Neural cell (in vitro differentiated cells): ENCODE results near the gene TIAM2. TPM values are rescaled to one million over a fixed set of nuclear protein-coding genes. Genes with fewer than 3 reads are reported as not detected.

ENCODE experiments used
- H2AFZ ChIP-seq: fragments of 200-600, 300-800 bp; sonication (generic), shearing (Covaris generic); 2 replicates; pipeline ENCODE4 v1.6.0; 2014; ENCODE audit warnings: low read depth, mild to moderate bottlenecking, antibody characterized with exemption, low read length, moderate library complexity
- H3F3A ChIP-seq: fragments of 200-600 bp; shearing (Covaris generic); 2 replicates; pipeline ENCODE4 v1.6.1; 2016; ENCODE audit warnings: mild to moderate bottlenecking, moderate library complexity, mixed read lengths, antibody characterized with exemption, low read length; ENCODE audit not compliant: insufficient read depth, poor library complexity, severe bottlenecking
- H3K27ac ChIP-seq: fragments of 200-600, 300-800 bp; sonication (generic), shearing (Covaris generic); 2 replicates; pipeline ENCODE4 v1.5.1; 2014; ENCODE audit warnings: mild to moderate bottlenecking, low read length, moderate library complexity
- H3K27me3 ChIP-seq: fragments of 300-800, 200-600 bp; sonication (generic), shearing (Covaris generic); 2 replicates; pipeline ENCODE4 v1.6.0; 2014; ENCODE audit warnings: mild to moderate bottlenecking, low read depth, low read length, moderate library complexity; ENCODE audit not compliant: insufficient read depth
- H3K36me3 ChIP-seq: fragments of 300-800, 200-600 bp; sonication (generic), shearing (Covaris generic); 2 replicates; pipeline ENCODE4 v1.5.1; 2014; ENCODE audit warnings: mild to moderate bottlenecking, antibody characterized with exemption, low read length, moderate library complexity; ENCODE audit not compliant: insufficient read depth
- H3K4me2 ChIP-seq: fragments of 300-800, 200-600 bp; sonication (generic), shearing (Covaris generic); 2 replicates; pipeline ENCODE4 v1.6.0; 2014; ENCODE audit warnings: mild to moderate bottlenecking, low read length
- H3K4me3 ChIP-seq: fragments of 300-800, 200-600 bp; sonication (generic), shearing (Covaris generic); 2 replicates; pipeline ENCODE4 v1.5.1; 2014; ENCODE audit warnings: mild to moderate bottlenecking, low read length, moderate library complexity
- H3K79me2 ChIP-seq: fragments of 200-600 bp; shearing (Covaris generic); replicated peaks from 2 replicates; pipeline ENCODE4 v1.6.0; 2014; ENCODE audit warnings: mild to moderate bottlenecking, low read length, moderate library complexity; ENCODE audit not compliant: insufficient read depth
- H3K9ac ChIP-seq: fragments of 300-800, 200-600 bp; sonication (generic), shearing (Covaris generic); 2 replicates; pipeline ENCODE4 v1.6.1; 2016; ENCODE audit warnings: mild to moderate bottlenecking, low read length, mixed read lengths
- H3K9me2 ChIP-seq: fragments of 200-600 bp; shearing (Covaris generic); 2 replicates; pipeline ENCODE4 v1.6.1; 2016; ENCODE audit warnings: mild to moderate bottlenecking, low read length, mixed read lengths; ENCODE audit not compliant: insufficient read depth
- H3K9me3 ChIP-seq: fragments of 200-600, 300-800 bp; sonication (generic), shearing (Covaris generic); 2 replicates; pipeline ENCODE4 v1.6.1; 2016; ENCODE audit warnings: mild to moderate bottlenecking, mixed run types, low read length, moderate library complexity, mixed read lengths
- H4K20me1 ChIP-seq: fragments of 200-600 bp; shearing (Covaris generic); 2 replicates; pipeline ENCODE4 v1.6.1; 2016; ENCODE audit warnings: mild to moderate bottlenecking, mixed run types; ENCODE audit not compliant: insufficient read depth
- EP300 ChIP-seq: fragments of 450-650 bp; conservative IDR thresholded peaks from 2 replicates; pipeline ENCODE4 v1.6.1; 2014; ENCODE audit warnings: antibody characterized with exemption, mild to moderate bottlenecking, moderate library complexity; ENCODE audit not compliant: poor library complexity, severe bottlenecking
- EZH2 ChIP-seq: fragments of 200-600, 300-800 bp; shearing (Covaris generic), sonication (generic); IDR thresholded peaks from 2 replicates; pipeline ENCODE4 v1.6.1; 2014; ENCODE audit warnings: antibody characterized with exemption, low read length, borderline replicate concordance, mild to moderate bottlenecking; ENCODE audit not compliant: insufficient read depth, poor library complexity, severe bottlenecking
- MXI1 ChIP-seq: fragments of 450-650 bp; conservative IDR thresholded peaks from 2 replicates; pipeline ENCODE4 v1.6.1; 2014; ENCODE audit warnings: antibody characterized with exemption, mild to moderate bottlenecking; ENCODE audit not compliant: poor library complexity, severe bottlenecking
- POLR2AphosphoS5 ChIP-seq: IDR thresholded peaks from 2 replicates; pipeline ENCODE4 v1.6.1; 2012
- RAD21 ChIP-seq: fragments of 450-650 bp; conservative IDR thresholded peaks from 2 replicates; pipeline ENCODE4 v1.6.1; 2014; ENCODE audit warnings: antibody characterized with exemption, mild to moderate bottlenecking, moderate library complexity
- SMC3 ChIP-seq: fragments of 450-650 bp; conservative IDR thresholded peaks from 2 replicates; pipeline ENCODE4 v1.6.1; 2014; ENCODE audit warnings: antibody characterized with exemption, mild to moderate bottlenecking, moderate library complexity; ENCODE audit not compliant: poor library complexity
- TAF1 ChIP-seq: IDR thresholded peaks from 2 replicates; pipeline ENCODE4 v1.6.1; 2012; ENCODE audit warnings: low read depth
- polyA plus RNA-seq: library from polyadenylated mRNA; depleted of rRNA; stranded (reverse); fragments of >200 nt; gene quantifications from 2 replicates; pipeline ENCODE4 v1.2.3, GENCODE V29; 2014
- TF ChIP-seq, protein P1 (sequence below): IDR thresholded peaks from 2 replicates; pipeline ENCODE4 v1.6.1; 2012; ENCODE audit warnings: borderline replicate concordance
- TF ChIP-seq, protein P2 (sequence below): fragments of 450-650 bp; IDR thresholded peaks from 2 replicates; pipeline ENCODE4 v1.5.1; 2014; ENCODE audit warnings: antibody characterized with exemption, mild to moderate bottlenecking, moderate library complexity; ENCODE audit not compliant: poor library complexity, severe bottlenecking

Gene TIAM2
- polyA plus RNA-seq, 1 donor from 2014 or later: 73.3 TPM

DNA sequence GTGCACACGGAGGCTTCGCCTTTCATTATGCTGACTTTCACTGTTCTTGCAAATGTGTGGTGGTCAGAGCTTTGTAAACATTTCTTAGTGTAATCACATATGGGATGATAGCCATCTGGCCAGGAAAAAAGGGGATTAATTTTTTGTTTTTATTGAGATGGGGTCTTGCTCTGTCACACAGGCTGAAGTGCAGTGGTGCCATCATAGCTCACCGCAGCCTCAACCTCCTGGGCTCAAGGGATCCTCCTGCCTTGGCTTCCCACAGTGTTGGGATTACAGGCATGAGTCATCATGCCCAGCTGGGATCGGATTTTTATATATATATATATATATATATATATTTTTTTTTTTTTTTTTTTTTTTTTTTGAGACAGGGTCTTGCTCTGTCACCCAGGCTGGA is 11.0 kb upstream of the TIAM2 start:
- no peaks in the 10 kb centered on the region for H4K20me1 ChIP-seq
- no peaks in the 10 kb centered on the region for H3F3A ChIP-seq
- no peak overlapping the region for H3K9ac ChIP-seq
- H3K27ac ChIP-seq: no peak overlapping the region
- no peak overlapping the region for H3K4me3 ChIP-seq
- TF ChIP-seq, protein P1, sequence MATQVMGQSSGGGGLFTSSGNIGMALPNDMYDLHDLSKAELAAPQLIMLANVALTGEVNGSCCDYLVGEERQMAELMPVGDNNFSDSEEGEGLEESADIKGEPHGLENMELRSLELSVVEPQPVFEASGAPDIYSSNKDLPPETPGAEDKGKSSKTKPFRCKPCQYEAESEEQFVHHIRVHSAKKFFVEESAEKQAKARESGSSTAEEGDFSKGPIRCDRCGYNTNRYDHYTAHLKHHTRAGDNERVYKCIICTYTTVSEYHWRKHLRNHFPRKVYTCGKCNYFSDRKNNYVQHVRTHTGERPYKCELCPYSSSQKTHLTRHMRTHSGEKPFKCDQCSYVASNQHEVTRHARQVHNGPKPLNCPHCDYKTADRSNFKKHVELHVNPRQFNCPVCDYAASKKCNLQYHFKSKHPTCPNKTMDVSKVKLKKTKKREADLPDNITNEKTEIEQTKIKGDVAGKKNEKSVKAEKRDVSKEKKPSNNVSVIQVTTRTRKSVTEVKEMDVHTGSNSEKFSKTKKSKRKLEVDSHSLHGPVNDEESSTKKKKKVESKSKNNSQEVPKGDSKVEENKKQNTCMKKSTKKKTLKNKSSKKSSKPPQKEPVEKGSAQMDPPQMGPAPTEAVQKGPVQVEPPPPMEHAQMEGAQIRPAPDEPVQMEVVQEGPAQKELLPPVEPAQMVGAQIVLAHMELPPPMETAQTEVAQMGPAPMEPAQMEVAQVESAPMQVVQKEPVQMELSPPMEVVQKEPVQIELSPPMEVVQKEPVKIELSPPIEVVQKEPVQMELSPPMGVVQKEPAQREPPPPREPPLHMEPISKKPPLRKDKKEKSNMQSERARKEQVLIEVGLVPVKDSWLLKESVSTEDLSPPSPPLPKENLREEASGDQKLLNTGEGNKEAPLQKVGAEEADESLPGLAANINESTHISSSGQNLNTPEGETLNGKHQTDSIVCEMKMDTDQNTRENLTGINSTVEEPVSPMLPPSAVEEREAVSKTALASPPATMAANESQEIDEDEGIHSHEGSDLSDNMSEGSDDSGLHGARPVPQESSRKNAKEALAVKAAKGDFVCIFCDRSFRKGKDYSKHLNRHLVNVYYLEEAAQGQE: no peak
- no peak for TF ChIP-seq POLR2AphosphoS5
- no peak for TF ChIP-seq RAD21
- no peak for TF ChIP-seq MXI1
- no peak for TF ChIP-seq EP300
- no peak for TF ChIP-seq SMC3
- H2AFZ ChIP-seq: no peak overlapping the region
- no peaks in the 10 kb centered on the region for H3K27me3 ChIP-seq
- H3K4me2 ChIP-seq: no peak overlapping the region
- H3K9me3 ChIP-seq: no peaks in the 10 kb centered on the region
- no peaks in the 10 kb centered on the region for H3K9me2 ChIP-seq
- no peaks in the 10 kb centered on the region for H3K79me2 ChIP-seq
- H3K36me3 ChIP-seq: no peaks in the 10 kb centered on the region

DNA sequence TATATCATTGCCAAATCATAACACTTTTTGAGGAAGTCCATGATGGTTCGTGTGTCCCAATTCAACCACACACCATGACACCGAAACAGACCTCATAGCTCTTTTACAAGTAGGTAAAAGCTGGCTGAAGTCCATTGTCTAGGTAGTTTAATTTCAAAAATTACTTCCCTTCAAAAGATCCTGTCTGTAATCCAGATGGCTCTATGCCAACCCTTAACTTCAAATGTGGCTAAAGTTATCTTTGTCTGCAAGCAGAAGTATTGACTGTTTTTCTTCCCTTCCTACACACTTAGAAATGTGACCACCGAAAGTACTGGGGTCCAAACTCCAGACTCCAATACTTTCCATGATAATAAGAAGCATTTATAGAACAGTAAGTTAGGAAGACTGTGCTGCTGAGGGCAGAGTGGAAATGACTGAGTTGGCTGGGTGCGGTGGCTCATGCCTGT is 8.3 kb upstream of the TIAM2 start:
- Histone ChIP-seq H3K9ac (no peak overlapping the region), H3K4me3 (no peak overlapping the region), H3K36me3 (no peaks in the 10 kb centered on the region), H3K4me2 (no peak overlapping the region), H4K20me1 (no peaks in the 10 kb centered on the region), H2AFZ (no peak overlapping the region), H3K27ac (no peak overlapping the region), H3K9me2 (no peaks in the 10 kb centered on the region), H3K9me3 (no peaks in the 10 kb centered on the region), H3K27me3 (no peaks in the 10 kb centered on the region), H3K79me2 (no peaks in the 10 kb centered on the region), H3F3A (no peaks in the 10 kb centered on the region)
- TF ChIP-seq MXI1: no peak
- TF ChIP-seq, protein P2, sequence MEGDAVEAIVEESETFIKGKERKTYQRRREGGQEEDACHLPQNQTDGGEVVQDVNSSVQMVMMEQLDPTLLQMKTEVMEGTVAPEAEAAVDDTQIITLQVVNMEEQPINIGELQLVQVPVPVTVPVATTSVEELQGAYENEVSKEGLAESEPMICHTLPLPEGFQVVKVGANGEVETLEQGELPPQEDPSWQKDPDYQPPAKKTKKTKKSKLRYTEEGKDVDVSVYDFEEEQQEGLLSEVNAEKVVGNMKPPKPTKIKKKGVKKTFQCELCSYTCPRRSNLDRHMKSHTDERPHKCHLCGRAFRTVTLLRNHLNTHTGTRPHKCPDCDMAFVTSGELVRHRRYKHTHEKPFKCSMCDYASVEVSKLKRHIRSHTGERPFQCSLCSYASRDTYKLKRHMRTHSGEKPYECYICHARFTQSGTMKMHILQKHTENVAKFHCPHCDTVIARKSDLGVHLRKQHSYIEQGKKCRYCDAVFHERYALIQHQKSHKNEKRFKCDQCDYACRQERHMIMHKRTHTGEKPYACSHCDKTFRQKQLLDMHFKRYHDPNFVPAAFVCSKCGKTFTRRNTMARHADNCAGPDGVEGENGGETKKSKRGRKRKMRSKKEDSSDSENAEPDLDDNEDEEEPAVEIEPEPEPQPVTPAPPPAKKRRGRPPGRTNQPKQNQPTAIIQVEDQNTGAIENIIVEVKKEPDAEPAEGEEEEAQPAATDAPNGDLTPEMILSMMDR: no peak
- TF ChIP-seq RAD21: no peak
- TF ChIP-seq EZH2: no peak
- TF ChIP-seq EP300: no peak
- TF ChIP-seq, protein P1: no peak
- TF ChIP-seq TAF1: no peak
- no peak for TF ChIP-seq SMC3
- no peak for TF ChIP-seq POLR2AphosphoS5
